HG03520 (cell line): ENCODE results near the gene SH3TC1.

ENCODE experiments used
- ATAC-seq: cut with Tn5 transposase; IDR thresholded peaks from one replicate; pipeline ENCODE4 v1.9.1; 2021; ENCODE audit warnings: mild to moderate bottlenecking, moderate library complexity; ENCODE audit not compliant: unreplicated experiment

The SH3TC1 gene

DNA sequence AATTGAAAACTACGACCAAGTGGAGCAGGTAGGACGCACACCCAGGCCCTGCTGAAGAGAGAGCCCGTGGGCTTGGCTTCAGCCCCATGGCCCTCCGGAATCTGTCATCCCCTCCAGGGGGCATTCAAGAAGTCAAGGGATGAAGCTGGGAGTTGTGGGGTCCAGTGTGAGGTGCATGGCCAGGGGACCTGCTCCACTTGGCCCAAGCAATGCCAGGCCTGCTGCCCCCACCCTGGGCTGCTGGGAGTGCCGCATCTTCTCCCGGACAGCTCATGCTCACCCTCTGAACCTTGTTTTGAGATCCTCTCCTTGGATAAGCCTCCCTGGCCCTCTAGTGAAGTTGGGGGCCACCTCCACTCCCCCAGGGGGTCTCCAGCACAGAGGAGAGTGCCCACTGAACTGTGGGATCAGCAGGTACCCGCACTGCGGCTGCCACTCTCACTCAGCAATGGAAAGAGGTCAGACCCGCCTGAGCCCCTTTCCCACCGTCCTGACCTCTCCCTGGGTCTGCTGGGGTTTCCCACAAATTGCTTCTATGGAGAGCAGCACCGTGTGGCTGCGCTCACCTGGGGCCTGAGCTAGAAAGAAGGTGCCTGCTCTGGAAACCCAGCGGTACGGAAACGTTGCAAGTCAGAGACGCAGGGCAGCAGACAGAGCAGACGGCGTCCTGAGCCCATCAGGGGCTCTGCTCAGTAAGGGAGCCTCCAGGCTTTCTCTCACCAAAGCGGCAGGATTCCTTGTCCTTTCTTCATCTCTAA is 35.5 kb upstream of the SH3TC1 start:
- ATAC-seq, result no peak

- ATAC-seq, result no peak
These were observed 34.9 kb upstream of the SH3TC1 start for GRCh38 chr4:8164194-8164565.

DNA sequence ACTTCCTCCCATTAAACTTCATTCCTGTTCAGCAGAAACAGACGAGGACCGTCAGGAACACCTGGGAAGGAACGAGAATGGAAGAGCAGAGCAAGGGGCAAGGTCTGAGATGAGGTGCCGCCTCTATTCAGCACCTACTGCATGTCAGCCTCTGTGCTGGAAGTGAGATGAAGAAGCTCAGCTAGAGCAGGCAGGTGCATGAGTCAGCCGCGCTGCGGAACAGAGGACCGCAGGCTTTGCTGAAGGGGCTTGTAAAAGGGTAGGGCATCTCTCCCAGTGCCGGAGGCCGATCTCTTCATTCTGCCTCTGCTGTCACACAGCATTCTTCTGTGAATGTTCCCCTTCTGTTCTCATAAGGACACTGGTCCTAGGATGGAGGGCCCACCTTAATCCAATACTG is 34.4 kb upstream of the SH3TC1 start:
- ATAC-seq, result no peak

- no peak for ATAC-seq
These were observed 33.7 kb upstream of the SH3TC1 start for GRCh38 chr4:8165374-8165896.

DNA sequence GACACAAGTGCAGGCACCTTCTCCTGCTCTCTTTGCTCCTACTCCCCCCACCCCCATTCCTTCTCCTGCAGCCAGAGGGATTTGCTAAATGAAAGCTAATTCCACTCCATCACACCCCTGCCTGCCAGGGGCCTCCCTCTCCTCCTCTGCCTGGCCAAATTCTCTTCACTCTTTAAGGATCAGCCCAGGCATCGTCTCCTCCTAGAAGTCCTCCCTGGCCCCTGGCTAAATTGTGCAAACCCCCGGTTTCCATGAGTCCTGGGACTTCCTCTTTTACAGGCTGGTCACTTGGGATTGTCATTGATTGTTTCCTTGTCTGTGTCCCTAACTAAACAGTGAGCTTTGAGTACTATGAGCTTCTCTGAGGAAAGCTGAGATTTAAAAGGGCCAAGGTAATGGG is 31.8 kb upstream of the SH3TC1 start:
- no peak for ATAC-seq

DNA sequence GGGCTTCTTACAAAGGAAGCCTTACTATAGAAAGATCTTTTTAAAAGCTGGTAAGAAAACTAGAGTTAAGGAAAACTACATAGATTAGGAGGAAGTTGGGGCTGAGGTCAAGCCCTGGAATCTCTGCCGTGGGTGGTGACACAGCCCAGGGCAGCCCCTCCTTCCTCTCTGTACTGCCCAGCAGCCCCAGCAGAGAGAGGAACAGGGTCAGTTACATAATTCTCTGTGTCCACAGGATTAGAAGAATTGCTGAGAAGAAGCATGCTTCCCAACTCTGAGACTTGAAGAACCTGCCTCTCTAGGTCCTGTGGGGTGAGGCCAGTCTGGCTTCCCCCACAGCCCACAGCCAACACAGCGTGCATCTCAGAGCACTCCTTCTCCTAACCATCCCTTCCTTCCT is 31.3 kb upstream of the SH3TC1 start:
- ATAC-seq, result no peak

- ATAC-seq, result no peak
These were observed 30.9 kb upstream of the SH3TC1 start for GRCh38 chr4:8168232-8168631.

DNA sequence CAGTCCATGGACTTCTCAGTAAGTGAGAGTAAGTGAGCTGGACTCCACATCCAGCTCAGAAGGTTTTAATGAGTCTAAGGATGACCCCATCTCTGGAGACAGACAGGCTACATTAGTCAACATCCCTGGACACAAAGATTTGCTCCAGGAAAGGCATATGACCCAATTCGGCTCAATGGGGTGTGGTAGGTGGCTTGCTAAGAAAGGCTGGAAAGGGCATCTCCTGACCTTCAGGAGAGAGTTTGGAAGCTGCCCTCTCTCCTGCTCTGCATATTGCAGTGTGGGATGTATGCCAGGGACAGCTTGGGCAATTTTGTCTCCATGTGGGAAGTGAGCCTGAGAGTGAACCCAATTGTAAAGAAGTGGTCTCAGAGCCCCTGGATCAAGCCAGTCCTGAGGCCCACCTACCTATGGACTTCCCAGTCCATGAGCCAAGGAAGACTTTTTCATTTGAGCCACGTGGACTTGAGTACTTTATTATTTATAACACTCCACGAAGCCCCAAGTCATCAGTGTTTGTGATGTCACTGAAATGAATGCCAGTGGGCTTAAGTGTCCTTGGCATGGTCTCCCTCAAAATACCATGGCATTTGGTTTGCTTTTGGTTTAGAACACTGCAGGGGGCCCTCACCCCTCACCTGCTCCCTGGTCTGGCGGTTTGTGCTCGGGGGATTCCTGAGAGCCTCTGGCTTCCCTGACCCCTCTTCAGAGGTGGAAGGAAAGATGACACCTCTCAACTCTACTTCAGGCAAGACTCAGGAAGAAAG is 30.1 kb upstream of the SH3TC1 start:
- no peak for ATAC-seq

GRCh38 chr4:8169763-8170162 is 29.3 kb upstream of the SH3TC1 start:
- ATAC-seq, result no peak

- ATAC-seq, result no peak
These were observed 28.7 kb upstream of the SH3TC1 start for GRCh38 chr4:8170341-8170740.

GRCh38 chr4:8171266-8171665 is 27.8 kb upstream of the SH3TC1 start:
- ATAC-seq, result no peak

DNA sequence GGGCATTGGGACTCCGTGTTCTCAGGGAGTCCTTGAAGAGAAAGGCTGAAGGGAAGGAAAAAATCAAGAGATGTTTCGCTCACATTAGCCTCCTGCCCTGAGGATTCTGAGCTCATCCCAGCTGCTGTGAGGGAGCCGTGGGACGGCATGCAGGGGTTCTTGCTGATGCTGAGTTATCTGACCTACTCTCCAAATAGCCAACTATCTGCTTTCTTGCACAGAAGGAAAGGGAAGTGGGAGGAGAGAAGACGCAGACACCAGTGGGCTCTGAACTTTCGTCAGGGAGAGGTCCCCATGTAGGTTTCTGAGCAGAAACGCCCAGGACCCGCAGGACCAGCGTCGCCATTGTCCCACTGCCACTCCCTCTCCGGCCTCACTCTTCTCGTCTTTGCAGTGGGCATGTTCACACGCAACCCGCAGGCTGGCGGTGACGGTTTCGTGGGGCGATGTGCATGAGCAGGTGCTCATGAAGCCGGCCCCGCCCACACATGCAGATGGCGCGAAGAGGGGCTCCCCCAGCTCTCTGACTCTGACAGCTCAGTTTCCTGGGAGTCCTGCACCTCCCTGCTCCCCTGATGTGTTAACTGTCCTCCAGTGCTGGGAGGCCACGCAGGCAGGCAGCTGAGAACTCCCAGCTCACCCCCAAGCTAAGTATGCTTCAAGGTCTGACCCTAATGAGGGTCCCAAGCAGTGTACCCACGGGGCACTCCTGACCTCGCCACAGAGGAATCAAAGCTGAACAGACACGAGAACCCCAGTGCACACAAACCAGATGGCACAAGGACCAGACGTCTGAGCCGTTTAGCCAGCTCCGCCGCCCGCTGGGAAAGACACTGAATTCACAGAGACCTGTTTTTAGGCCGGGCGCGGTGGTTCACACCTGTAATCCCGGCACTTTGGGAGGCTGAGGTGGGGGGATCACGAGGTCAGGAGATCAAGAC is 26.8 kb upstream of the SH3TC1 start:
- peak; percentile 65 for ATAC-seq

- ATAC-seq, result no peak
These were observed 25.4 kb upstream of the SH3TC1 start for GRCh38 chr4:8173492-8174242.

DNA sequence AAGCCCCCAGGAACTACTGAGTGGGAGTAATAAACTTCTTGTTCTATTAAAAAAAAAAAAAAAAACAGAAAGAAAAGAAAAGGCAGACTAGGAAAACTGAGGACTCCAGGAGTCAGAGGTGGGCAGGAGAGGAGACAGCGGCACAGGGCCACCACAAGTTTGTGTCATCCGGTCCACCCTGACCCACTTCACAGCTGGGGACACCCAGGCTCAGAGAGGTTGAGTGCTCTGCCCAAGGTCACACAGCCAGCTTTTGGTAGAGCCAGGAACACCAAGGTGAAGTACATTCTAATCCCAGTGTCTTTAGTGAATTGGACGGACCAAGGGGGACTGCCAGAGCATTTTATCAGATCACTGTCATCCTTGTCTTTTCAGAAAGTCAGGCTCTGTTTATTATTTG is 24.1 kb upstream of the SH3TC1 start:
- no peak for ATAC-seq

GRCh38 chr4:8175686-8176085 is 23.4 kb upstream of the SH3TC1 start:
- ATAC-seq, result no peak

DNA sequence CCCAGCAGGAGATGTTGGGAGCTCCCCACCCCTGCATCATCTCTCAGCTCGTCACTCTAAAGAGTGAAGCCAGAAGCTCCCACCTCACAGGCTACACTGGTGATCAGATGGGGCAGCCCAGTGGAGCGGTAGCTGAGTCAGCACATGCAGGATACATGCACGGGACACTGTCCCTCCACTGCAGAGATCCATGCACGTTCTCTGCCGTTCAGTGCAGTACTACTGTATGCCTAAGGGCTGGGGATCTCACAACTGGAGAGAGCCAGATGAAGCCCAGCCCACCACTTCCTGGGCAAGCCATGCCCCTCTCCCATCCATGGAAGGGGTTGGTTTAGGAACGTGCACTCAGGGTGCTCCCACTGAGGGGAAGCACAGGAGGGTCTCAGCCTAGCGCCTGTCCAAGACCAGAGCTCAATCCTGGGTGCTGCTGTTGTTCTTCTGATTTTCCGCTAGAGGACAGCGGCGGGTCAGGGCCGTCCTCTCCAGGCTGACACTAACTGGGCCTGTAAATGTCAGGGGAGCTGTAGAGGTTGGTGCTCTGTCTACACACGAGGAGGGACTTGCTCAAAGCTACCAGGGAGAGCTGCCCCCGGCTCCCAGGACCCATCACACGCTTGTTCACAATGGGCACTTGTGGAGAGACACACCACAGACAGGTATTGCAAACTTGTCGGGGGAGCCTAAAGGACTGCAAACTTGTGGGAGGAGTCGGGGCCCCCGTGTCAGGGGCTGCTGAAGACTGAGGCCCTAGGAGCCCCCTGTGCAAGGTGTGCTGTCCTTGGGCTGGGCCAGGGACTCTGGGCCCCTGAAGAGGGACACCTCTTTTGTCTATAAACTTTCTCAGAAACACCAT is 22.3 kb upstream of the SH3TC1 start:
- peak; percentile 71 for ATAC-seq

GRCh38 chr4:8177552-8177951 is 21.5 kb upstream of the SH3TC1 start:
- ATAC-seq, result no peak

DNA sequence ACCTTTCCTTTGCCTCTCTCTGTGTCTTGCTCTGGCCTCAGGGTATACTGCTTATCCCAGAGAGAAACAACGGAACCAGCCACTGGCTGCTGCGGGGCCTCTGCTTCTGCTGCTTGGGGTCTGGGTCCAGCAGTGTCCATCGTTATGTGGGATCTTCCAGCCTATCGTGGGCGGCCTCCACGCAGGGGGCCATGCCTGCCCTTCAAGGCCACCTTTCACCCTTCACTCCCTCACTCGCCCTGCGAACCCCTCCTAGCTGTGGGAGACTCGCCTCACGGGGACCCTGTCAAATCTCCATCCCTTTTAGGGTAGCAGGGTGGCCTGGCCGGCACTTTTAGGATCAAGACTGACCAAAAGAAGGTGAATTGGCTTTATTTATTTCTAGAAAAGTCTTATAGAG is 21.1 kb upstream of the SH3TC1 start:
- no peak for ATAC-seq

GRCh38 chr4:8179074-8179473 is 20.0 kb upstream of the SH3TC1 start:
- no peak for ATAC-seq

- no peak for ATAC-seq
These were observed 19.3 kb upstream of the SH3TC1 start for GRCh38 chr4:8179771-8180170.
